Activated T-helper 1 cell treated with anti-CD3 and anti-CD28 coated beads, Interleukin-12 subunit alpha, Interleukin-12 subunit beta, Interleukin-2, Interleukin-4 antibody, amounts not matched to agents 30 ng/mL and 10 ng/mL and 1 ng/mL, durations not matched to agents 14 hours and 24 hours and 36 hours (primary cell): Measurements from ENCODE around the gene LGALS14. TPM values are rescaled to one million over a fixed set of nuclear protein-coding genes. Genes with fewer than 3 reads are reported as not detected.

Source experiments
- total RNA-seq: library from RNA; stranded (reverse); gene quantifications from 2 replicates; pipeline ENCODE4 v1.2.3, GENCODE V29; 2022

The LGALS14 gene
- total RNA-seq, 1 donor from 2014 or later, result not detected

Other genes with a start within 250 kb of the LGALS14 start
- 121 and 127 TPM in 2 replicates for gene TIMM50, start 223.6 kb upstream of the LGALS14 start, total RNA-seq
- 1.6 and 2.1 TPM in 2 replicates for gene DLL3, start 205.5 kb upstream of the LGALS14 start, total RNA-seq
- not detected in 2 replicates for gene SELENOV, start 189.3 kb upstream of the LGALS14 start, total RNA-seq
- 3.2 and 3.7 TPM in 2 replicates for gene EID2B, start 171.6 kb upstream of the LGALS14 start, total RNA-seq
- gene EID2, start 164.3 kb upstream of the LGALS14 start, total RNA-seq, result 17.0 and 17.6 TPM in 2 replicates
- not detected in 2 replicates for gene LGALS13, start 102.0 kb upstream of the LGALS14 start, total RNA-seq
- not detected in 2 replicates for gene LGALS16, start 48.6 kb upstream of the LGALS14 start, total RNA-seq
- gene CLC, start 33.5 kb downstream of the LGALS14 start, total RNA-seq, result 2.3 and 2.6 TPM in 2 replicates
- gene LEUTX, start 74.4 kb downstream of the LGALS14 start, total RNA-seq, result not detected in 2 replicates
- gene DYRK1B, start 129.7 kb downstream of the LGALS14 start, total RNA-seq, result 4.2 and 5.5 TPM in 2 replicates
- gene FBL, start 141.9 kb downstream of the LGALS14 start, total RNA-seq, result 526 and 528 TPM in 2 replicates
- gene FCGBP, start 230.2 kb downstream of the LGALS14 start, total RNA-seq, result 2.2 and 3.1 TPM in 2 replicates